HepG2 (cell line): ENCODE measurements around the gene SMIM29. TPM values are rescaled to one million over a fixed set of nuclear protein-coding genes. Genes with fewer than 3 reads are reported as not detected.

Source experiments
- CCAR2 ChIP-seq: fragments of 200-400 bp; formaldehyde crosslinking; optimal IDR thresholded peaks from 2 replicates; pipeline ENCODE3; 2018; ENCODE audit warnings: low read depth, mild to moderate bottlenecking, low read length, moderate library complexity
- FIP1L1 ChIP-seq: fragments of 200-400 bp; formaldehyde crosslinking; IDR thresholded peaks from 2 replicates; pipeline ENCODE4 v1.6.1; 2018; ENCODE audit warnings: low read depth, mild to moderate bottlenecking, low read length, moderate library complexity, borderline replicate concordance; ENCODE audit not compliant: insufficient read depth
- HDAC1 ChIP-seq: sonication (generic); formaldehyde crosslinking; IDR thresholded peaks from 2 replicates; pipeline ENCODE4 v1.5.1; 2020; ENCODE audit warnings: mild to moderate bottlenecking, missing genetic modification reagents
- KDM2A ChIP-seq: sonication (generic); formaldehyde crosslinking; IDR thresholded peaks from 2 replicates; pipeline ENCODE4 v1.4.0; 2020; ENCODE audit warnings: low read depth, missing genetic modification reagents, borderline replicate concordance
- NFKBIZ ChIP-seq: IDR thresholded peaks from 2 replicates; pipeline ENCODE4 v1.6.1; 2018; ENCODE audit warnings: missing genetic modification reagents, missing compliant biosample characterization
- SP1 ChIP-seq, 2 experiments: fragments of 450-650 bp in 1 of 2; sonication (generic) in 1 of 2; formaldehyde crosslinking in 1 of 2; IDR thresholded peaks; 2 replicates each; pipeline versions ENCODE4 v1.4.0 to v1.6.1; 2016 to 2020; ENCODE audit warnings: missing genetic modification reagents in 1 of 2
- SRY ChIP-seq: sonication (generic); formaldehyde crosslinking; IDR thresholded peaks from 2 replicates; pipeline ENCODE4 v1.8.0; 2022; ENCODE audit warnings: mild to moderate bottlenecking, missing genetic modification reagents
- ZFP36L1 ChIP-seq: sonication (generic); formaldehyde crosslinking; IDR thresholded peaks from 2 replicates; pipeline ENCODE4 v1.8.0; 2022; ENCODE audit warnings: mild to moderate bottlenecking, missing genetic modification reagents, moderate library complexity
- ZHX2 ChIP-seq, 2 experiments: sonication (generic) in 1 of 2; formaldehyde crosslinking in 1 of 2; IDR thresholded peaks; 2 replicates each; pipeline versions ENCODE4 v1.6.1 to v1.9.0; 2014 to 2022; ENCODE audit warnings: antibody characterized with exemption in 1 of 2, borderline replicate concordance in 1 of 2, inconsistent platforms in 1 of 2, low read depth in 1 of 2, missing genetic modification reagents in 1 of 2
- ZNF350 ChIP-seq: sonication (generic); formaldehyde crosslinking; IDR thresholded peaks from 2 replicates; pipeline ENCODE4 v1.4.0; 2020; ENCODE audit warnings: mild to moderate bottlenecking, low read depth, missing genetic modification reagents, borderline replicate concordance
- ZNF563 ChIP-seq: sonication (generic); formaldehyde crosslinking; IDR thresholded peaks from 2 replicates; pipeline ENCODE4 v1.8.0; 2022; ENCODE audit warnings: mild to moderate bottlenecking, moderate library complexity, missing genetic modification reagents
- polyA plus RNA-seq, 8 experiments: library from polyadenylated mRNA; depleted of rRNA in 3 of 8; stranded (reverse) in 7 of 8; unstranded in 1 of 8; fragments of >200 nt; fragmentation: Illumina TruSeq in 4 of 8; extraction: Trizol in 4 of 8; gene quantifications; 2 replicates each; pipeline versions ENCODE4 v1.2.1 to v1.2.3, GENCODE V29; 2011 to 2016; ENCODE audit warnings: low read depth in 4 of 8, missing spikeins in 1 of 8, mixed read lengths in 1 of 8; ENCODE audit not compliant: insufficient read depth in 1 of 8
- total RNA-seq, 5 experiments: library from RNA; depleted of rRNA; stranded (reverse); fragments of >200 nt; fragmentation: Illumina TruSeq; extraction: Trizol; gene quantifications; 2 replicates each; pipeline ENCODE4 v1.2.3, GENCODE V29; 2016; ENCODE audit warnings: low read depth in 1 of 5
- TF ChIP-seq, protein P1 (sequence below): sonication (generic); formaldehyde crosslinking; IDR thresholded peaks from 2 replicates; pipeline ENCODE4; 2020; ENCODE audit warnings: missing genetic modification reagents, mild to moderate bottlenecking, borderline replicate concordance
- TF ChIP-seq, protein P2 (sequence below): sonication (generic); formaldehyde crosslinking; IDR thresholded peaks from 2 replicates; pipeline ENCODE4 v1.9.0; 2021; ENCODE audit warnings: missing genetic modification reagents, mild to moderate bottlenecking, borderline replicate concordance

SMIM29 gene
- total and polyA plus RNA-seq, 2 of the 13 experiments (the other 11 are each of a cell fraction or from before 2014, with no cell fraction given) = 8.8 to 15.3 TPM

DNA sequence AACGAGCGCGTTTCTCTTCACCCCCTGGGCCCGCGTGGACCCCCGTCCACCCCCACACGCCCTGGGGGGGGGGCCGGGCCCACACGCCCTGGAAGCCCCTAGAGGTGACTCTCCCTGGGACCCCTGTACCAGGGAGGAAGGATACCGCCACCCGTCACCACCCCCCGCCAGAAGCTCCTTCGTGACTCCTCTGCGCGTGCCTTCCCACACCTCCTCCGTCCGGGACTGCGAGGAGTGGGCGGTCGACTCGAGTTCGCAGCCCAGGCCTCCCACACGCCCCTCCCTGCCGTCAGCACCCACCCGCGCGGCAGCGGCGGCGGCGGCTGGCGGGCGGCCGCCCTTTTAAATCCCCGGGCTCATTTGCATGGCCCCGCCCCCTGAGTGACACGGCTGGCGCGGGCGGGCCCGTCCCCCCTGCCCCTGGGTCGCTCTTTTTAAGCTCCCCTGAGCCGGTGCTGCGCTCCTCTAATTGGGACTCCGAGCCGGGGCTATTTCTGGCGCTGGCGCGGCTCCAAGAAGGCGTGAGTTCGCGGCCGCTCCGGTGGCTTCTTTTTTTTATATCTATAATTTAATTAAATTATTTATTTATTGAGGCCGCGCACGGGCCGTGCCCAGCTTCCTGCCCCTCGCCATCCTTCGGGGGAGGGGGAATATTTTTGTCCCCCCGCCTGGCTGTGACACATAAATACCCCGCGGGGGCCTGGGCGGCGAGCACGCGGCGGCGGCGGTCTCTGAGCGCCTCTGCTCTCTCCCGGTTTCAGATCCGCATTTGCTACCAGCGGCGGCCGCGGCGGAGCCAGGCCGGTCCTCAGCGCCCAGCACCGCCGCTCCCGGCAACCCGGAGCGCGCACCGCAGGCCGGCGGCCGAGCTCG is 12.1 kb downstream of the SMIM29 start, which contains the start of gene HMGA1 (continued):
- TF ChIP-seq, protein P1, sequence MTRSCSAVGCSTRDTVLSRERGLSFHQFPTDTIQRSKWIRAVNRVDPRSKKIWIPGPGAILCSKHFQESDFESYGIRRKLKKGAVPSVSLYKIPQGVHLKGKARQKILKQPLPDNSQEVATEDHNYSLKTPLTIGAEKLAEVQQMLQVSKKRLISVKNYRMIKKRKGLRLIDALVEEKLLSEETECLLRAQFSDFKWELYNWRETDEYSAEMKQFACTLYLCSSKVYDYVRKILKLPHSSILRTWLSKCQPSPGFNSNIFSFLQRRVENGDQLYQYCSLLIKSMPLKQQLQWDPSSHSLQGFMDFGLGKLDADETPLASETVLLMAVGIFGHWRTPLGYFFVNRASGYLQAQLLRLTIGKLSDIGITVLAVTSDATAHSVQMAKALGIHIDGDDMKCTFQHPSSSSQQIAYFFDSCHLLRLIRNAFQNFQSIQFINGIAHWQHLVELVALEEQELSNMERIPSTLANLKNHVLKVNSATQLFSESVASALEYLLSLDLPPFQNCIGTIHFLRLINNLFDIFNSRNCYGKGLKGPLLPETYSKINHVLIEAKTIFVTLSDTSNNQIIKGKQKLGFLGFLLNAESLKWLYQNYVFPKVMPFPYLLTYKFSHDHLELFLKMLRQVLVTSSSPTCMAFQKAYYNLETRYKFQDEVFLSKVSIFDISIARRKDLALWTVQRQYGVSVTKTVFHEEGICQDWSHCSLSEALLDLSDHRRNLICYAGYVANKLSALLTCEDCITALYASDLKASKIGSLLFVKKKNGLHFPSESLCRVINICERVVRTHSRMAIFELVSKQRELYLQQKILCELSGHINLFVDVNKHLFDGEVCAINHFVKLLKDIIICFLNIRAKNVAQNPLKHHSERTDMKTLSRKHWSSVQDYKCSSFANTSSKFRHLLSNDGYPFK = peak; percentile 48; the same call in 1 of the 2 replicates
- TF ChIP-seq SRY (CRISPR knock-in tag) (no peak), ZHX2 (IDR thresholded peaks at IDR 0.05; ENCODE audit: low read depth) (no peak), ZHX2 (CRISPR knock-in tag; IDR thresholded peaks at IDR 0.05; ENCODE audit: borderline replicate concordance) (no peak), NFKBIZ (CRISPR knock-in tag) (no peak), FIP1L1 (no peak), SP1 (IDR thresholded peaks at IDR 0.05) (no peak), SP1 (CRISPR knock-in tag; IDR thresholded peaks at IDR 0.05) (peak; percentile 83), KDM2A (CRISPR knock-in tag) (peak; percentile 54; the same call in 1 of the 2 replicates), ZFP36L1 (CRISPR knock-in tag) (0 out of 2 replicates have a peak, but pooled peaks have one; percentile 61), CCAR2 (no peak), HDAC1 (CRISPR knock-in tag) (peak; percentile 33; the same call in 1 of the 2 replicates), ZNF350 (CRISPR knock-in tag) (peak; percentile 50; the same call in 1 of the 2 replicates), ZNF563 (CRISPR knock-in tag) (peak; percentile 71; the same call in 1 of the 2 replicates)
- TF ChIP-seq, protein P2, sequence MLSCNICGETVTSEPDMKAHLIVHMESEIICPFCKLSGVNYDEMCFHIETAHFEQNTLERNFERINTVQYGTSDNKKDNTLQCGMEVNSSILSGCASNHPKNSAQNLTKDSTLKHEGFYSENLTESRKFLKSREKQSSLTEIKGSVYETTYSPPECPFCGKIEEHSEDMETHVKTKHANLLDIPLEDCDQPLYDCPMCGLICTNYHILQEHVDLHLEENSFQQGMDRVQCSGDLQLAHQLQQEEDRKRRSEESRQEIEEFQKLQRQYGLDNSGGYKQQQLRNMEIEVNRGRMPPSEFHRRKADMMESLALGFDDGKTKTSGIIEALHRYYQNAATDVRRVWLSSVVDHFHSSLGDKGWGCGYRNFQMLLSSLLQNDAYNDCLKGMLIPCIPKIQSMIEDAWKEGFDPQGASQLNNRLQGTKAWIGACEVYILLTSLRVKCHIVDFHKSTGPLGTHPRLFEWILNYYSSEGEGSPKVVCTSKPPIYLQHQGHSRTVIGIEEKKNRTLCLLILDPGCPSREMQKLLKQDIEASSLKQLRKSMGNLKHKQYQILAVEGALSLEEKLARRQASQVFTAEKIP (CRISPR knock-in tag) = no peak
